GM18511 (cell line): ENCODE measurements around the gene CKAP2.
"Not testable (repeated sequence)": the region's sequence is repeated elsewhere in the genome, so short reads cannot be mapped to it uniquely, and the experiment has no call there.

Experiments used
- ATAC-seq: cut with Tn5 transposase; IDR thresholded peaks from one replicate; pipeline ENCODE4 v1.9.1; 2021; ENCODE audit warnings: mild to moderate bottlenecking, moderate library complexity; ENCODE audit not compliant: unreplicated experiment

CKAP2 gene

DNA sequence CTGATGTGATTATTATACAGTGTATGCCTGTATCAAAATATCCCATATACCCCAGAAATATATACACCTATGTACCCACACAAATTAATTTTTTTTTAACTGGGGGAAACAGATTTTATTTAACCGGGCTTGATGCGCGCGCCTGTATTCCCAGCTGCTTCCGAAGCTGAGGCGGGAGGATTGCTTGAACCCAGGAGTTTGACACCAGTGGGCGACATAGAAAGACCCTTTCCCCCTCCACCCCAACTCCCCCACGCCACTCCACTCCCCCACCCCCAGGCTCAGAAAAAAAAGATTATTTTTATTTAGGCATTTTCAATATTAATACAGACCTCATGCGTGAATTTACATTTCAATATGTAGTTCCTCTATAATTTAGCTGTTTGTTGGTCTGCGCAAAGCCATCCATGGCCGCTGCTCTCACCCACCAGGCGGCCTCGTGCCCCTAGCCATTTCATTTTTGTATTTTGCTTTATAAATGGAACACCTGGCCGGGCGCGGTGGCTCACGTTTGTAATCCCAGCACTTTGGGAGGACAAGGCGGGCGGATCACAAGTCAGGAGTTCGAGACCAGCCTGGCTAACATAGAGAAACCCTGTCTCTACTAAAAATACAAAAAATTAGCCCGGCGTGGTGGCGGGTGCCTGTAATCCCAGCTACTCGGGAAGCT lies 4.0 kb upstream of the CKAP2 start:
- no peak for ATAC-seq

DNA sequence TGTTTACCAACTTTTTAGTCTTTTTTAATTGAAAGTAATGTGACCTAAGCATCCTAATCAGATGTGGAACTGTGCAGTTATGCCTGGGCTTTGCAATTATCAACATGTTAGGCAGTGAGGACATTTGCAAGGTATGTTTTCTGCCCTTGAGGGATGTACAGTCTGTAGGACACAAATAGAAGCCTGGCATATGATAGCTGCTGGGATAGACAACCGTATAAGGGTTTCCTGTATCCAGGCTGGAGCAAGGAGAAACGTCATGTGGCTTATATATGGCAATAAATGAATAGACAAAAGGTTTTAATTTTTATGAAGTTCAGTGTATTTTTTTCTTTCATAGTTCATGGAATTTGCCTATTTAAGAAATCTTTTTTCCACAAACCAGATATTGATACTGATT lies 2.8 kb upstream of the CKAP2 start:
- ATAC-seq, result no peak

DNA sequence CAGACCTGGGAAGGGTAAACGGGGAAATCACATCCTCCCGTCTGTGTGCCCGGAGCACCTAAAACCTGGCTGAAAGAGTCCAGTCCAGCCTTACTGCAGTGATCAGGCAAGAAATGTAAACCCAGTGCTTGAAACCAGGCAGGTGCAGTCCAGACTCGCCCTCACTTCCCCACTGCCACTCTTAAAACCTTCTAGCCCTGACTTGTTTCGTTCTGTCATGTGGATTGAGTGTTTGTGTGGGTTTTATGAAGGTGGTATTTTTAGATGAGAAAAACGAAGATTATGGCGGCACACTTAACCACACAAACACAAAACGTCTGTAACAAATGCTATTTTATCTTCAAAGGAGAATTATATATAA lies 839 bp upstream of the CKAP2 start:
- peak; percentile 33 for ATAC-seq

DNA sequence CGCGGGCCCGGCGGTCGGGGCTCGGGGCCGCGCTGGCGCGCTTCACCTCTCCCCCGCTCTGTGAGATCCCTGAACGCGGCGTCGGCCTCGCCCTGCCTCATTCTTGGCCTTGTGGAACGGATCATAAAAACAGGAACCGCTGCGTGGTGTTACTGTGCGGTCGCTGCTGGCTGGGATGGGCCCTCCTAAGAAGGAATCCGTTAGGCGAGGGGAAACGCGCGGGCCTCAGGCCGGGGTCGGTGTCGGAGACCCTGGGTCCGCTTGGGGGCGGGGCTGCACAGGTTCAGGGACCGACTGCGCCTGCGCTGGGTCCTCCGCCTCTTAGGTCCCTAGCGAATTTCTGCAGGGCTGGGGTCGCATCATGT lies 381 bp downstream of the CKAP2 start:
- peak; percentile 48 for ATAC-seq

DNA sequence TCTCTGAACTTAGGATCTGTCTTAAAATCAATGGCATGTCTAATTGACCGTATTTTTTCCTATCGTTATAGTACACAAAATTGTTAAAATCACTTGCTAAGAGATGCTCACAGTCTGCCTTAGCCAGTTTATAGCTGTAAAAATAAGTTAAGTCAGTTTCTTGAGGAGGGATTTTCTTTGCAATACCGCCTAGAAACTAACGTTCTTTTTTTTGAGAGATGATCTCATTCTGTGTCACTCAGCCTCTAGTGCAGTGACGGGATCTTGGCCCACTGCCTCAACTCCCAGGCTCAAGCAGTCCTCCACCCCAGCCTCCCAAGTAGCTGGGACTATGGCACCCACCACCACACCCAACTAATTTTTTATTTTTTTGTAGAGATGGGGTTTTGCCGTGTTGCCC lies 4.4 kb downstream of the CKAP2 start:
- no peak for ATAC-seq

DNA sequence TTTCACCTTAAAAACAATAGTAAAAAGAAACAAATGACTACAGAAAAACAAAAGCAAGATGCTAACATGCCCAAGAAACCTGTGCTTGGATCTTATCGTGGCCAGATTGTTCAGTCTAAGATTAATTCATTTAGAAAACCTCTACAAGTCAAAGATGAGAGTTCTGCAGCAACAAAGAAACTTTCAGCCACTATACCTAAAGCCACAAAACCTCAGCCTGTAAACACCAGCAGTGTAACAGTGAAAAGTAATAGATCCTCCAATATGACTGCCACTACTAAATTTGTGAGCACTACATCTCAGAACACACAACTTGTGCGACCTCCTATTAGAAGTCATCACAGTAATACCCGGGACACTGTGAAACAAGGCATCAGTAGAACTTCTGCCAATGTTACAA lies 6.0 kb downstream of the CKAP2 start:
- ATAC-seq, result no peak

DNA sequence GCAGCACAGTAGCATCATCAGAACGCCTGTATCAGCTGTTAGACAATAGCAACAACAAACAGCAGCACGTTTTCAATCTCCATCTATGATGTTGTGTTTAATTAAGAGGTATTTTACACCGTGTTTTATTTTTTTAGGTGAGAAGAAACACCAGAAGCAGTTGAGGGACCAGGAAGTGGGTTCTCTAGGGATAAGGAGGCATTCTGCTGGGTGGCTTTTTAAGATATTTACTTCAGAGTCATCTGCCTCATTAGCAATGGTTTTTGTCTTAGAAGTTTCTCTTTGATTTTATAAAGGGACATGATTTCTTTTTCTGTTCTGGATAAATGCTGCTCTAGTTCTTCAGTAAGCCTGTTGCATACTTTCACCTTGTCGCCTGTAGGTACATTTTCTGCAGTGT lies 8.2 kb downstream of the CKAP2 start:
- ATAC-seq, result no peak

DNA sequence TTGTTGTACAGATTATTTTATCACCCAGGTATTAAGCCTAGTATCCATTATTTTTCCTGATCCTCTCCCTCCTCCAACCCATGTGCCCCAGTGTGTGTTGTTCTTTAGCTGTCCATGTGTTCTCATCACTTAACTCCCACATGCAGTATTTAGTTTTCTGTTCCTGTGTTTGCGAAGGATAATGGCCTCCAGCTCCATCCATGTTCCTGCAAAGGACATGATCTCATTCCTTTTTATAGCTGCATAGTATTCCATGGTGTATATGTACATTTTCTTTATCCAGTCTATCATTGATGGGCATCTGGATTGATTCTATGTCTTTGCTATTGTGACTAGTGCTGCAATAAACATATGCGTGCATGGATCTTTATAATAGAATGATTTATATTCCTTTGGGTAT lies 13.2 kb downstream of the CKAP2 start:
- not testable (repeated sequence) for ATAC-seq

DNA sequence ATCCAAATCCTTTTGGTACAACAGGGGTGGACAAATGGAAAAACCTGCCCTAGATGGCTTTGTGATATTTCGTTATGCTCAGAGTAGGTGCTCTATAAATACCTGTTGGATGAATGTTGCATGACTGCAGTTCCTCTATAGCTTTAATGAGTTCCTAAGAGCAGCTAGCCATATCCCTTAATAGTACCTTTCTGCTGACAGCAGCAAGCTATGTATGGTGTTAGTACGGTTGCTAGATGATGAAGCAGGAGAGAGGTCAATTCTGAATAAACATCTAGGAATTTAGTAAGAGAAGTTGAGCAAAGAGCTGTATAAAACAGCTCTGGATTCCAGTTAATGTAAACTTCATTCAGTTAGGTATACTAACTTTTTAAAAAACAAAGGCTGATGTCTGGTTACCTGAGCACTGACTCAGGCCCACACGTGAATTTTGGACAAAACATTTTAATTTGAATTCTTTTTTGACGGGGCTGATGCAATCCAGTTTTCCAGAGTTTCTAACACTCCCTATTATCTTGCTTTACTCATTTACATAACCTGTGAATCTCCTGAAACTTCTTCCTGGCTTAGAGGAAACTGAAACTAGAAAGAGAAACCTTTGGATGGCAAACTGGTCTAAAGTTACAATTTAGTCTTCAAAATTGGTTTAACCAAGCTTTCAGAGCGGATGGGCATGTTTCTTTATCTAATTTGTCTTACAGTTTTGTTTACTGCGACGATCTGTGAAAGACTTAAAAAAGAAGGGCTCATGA lies 25.6 kb downstream of the CKAP2 start:
- not testable (repeated sequence) for ATAC-seq

DNA sequence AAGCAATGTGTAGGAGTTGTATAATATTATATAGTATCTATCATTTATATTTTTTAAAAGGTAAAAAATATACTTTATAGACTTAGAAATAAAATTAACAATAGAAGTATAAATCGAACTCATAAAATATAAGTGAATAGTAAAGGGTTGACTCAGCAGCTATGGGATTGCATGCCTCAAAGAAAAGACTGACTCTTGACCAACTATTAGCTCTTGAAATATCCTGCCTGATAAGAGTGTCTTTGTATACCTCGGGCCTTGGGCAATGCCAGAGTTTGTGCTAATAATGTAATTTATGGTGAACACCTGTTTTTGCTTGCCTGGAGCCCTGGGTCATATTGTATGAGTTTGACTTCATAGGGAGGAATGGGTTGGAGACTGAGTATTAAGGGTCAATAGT lies 31.8 kb downstream of the CKAP2 start:
- not testable (repeated sequence) for ATAC-seq

DNA sequence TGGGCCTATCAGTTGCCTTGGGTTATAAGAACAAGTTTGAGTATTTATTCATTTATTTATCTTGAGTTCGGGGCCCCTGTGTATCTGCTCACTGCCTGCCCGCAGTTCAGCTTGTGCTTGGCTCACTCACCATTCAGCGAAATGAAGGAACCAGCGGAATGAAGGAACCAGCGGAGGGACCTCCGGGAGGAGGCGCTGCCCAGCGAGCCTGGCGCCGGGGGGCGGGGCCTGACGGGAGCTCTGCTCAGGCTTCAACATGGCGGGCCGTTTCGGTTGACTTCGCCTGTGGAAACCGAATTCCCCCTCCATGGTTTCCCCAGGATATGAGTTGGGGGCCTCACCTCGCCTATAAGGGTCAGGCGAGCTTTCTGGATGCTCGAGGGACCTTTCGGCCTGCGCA lies 33.5 kb downstream of the CKAP2 start:
- ATAC-seq, result not testable (repeated sequence)

DNA sequence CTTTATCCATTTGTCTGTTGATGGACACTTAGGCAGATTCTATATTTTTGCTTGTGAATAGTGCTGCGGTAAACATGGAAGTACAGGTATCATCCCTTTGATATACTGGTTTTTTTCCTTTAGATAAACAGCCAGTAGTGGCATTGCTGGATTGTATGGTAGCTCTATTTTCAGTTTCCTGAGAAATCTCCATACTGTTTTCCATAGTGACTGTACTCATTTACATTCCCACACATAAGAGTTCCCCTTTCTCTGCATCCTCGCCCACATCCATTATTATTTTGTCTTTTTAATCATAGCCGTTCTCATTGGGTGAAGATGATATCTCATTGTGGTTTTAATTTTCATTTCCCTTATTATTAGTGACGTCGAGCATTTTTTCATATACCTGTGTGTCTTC lies 35.7 kb downstream of the CKAP2 start:
- ATAC-seq, result not testable (repeated sequence)

DNA sequence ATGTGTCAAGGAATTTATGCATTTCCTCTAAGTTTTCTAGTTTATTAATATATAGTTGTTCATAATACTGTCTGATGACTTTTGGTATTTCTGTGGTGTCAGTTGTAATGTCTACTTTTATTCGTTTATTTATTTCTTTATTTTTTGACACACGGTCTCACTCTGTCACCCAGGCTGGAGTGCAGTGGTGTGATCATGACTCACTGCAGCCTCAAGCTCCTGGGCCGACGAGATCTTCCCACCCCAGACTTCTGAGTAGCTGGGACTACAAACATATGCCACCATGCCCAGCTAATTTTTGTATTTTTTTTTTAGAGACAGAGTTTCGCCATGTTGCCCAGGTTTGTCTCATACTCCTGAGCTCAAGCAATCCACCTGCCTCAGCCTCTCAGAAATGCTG lies 39.0 kb downstream of the CKAP2 start:
- ATAC-seq, result not testable (repeated sequence)

DNA sequence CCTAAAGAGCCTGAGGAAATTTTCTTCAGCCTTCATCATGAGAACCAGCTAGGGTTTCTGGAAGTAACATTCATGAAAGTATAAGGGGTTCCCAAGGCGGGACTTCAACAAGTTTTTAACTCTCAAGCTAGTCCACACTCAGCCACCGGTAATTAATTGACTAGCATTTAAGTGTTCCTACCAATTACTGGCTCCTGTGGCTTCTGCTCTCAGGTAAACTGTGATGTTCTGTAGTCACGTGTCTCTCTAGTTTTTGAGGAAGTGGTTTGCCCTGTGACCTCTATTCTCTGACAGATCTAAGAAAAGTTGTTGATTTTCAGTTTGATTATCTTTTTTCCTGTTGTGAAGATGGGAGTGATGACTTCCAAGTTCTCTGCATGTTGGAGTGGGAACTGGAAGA lies 42.7 kb downstream of the CKAP2 start:
- ATAC-seq, result peak; percentile 85

DNA sequence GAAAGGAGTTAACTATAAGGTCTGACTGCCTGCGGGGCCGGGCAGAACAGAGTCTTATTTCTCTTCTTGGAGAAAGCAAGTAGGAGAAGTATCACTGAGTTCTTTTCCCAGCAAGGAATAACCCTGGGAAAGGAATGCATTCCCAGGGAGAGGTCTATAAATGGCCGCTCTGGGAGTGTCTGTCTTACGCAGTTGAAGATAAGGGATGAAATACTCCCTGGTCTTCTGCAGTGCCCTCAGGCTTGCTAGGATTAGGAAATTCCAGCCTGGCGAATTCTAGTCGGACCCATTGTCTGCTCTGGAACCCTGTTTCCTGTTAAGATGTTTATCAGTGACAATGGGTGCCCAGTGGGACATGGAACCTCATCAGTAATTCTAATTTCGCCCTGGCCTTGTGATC lies 47.0 kb downstream of the CKAP2 start:
- ATAC-seq, result not testable (repeated sequence)

DNA sequence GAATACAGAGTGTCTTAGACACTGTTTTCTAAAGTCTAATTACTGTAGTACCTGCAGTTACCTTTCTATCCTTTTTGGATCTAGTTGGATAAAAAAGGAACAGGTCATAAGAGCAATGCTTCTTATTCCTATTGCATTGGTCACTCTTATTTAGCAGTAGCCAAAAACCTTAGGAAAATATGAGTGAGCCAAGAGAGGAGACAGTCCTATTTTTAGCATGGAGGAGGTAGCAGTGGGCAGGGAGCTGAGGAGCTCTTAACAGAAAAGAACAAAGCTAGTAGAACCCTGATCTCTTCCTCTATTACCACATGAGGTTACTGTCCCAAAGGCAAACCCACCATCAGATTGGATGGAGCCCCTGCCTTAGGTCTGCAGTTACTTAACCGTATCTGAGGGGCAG lies 50.6 kb downstream of the CKAP2 start:
- not testable (repeated sequence) for ATAC-seq

DNA sequence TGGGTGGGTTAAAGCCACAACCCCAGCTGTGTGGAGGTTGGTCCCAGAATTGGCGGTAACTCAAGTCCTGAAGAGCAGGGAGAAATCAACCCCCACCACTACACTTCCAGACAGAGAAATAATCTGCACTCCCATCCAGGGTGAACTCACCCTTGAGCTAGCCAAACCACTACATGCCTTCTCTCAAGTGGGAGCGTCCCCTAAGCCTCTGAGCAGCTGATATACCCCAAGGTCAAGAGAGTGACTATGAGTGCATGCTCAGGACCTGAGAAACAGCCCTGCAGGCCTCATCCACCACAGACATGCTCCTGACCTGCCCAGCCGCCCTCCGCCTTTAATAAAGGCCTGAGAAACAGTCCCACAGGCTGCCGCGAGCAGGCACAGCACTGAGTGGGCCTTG lies 54.3 kb downstream of the CKAP2 start:
- ATAC-seq, result not testable (repeated sequence)

DNA sequence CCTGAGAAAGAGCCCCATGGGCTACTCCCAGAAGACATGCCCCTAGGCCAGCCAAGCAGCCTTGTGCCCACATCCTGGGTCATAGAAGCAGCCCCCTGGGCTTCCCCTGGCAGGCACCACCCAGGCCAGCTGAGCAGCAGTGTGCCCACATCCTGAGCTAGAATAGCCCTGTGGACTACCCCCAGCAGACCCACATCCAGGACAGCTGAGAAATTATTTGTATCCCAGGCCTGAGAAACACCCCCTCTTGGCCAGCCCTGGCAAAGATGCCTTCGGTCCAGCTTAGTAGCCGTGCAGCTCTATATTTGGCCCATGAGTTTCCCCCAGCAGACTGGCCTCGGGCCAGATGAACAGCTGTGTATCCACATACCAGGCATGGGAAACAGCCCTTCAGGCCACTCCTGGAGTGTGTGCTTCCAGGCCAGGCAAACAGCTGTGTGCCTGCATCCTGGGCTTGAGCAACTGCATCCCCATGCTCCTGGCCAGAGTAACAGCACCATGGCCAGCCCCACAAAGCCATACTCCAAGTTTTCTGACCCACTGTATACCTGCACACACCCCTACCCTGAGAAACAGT lies 55.0 kb downstream of the CKAP2 start:
- not testable (repeated sequence) for ATAC-seq

DNA sequence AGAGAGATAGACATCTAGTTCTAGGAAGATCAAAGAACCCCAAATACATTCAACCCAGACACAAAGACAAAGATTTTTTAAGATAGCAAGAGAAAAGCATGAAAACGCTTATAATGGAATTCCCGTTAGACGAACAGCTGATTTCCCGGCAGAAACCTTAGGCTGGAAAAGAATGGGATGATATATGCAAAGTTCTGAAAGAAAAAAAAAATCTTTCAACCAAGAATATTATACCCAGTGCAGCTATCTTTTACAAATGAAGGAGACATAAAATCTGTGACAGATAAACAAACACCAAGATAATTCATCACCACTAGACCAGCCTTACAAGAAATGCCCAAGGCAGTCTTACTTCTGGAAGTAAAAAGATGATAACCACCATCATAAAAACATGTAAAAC lies 56.3 kb downstream of the CKAP2 start:
- ATAC-seq, result not testable (repeated sequence)

DNA sequence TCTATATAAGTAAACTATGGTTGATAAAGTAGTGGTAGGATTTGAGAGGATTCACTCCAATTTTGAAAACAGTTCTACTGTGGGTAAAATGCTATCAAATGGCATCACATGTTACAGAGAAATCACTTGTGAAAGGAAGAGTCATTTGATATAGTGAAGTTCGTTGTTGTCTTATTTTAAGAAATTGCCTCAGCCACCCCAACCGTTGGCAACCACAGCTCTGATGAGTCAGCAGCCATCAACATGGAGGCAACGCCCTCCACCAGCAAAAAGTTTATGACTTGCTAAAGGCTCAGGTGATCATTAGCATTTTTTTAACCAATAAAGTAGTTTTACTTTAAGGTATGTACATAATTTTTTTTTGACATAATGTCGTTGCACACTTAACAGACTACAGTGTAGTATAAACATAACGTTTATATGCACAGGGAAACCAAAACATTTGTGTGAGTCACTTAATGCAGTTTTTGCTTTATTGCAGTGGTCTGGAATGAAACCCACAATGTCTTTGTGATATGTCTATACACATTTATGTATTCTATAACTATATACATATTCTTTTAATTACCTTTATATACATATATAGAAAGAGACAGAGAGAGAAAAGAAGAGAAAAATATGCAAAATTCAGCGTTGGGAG lies 58.8 kb downstream of the CKAP2 start:
- ATAC-seq, result not testable (repeated sequence)

DNA sequence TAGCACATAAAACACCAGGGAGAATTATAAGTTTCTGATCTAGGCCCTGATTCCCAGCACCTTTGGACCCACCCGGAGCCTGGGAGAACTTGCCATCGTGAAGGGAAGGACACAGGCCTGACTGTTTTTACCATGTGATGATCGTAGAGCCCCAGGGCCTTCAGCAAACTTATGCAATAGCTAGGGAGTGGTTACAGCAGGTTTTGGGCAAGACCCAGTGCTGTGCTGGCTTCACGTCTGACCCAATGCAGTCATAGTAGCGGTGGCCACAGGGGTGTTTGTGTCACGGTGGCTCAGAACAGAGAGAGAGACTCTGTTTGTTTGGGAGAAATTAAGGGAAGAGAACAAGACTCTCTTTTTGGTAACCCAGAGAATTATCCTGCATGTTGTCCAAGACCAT lies 68.0 kb downstream of the CKAP2 start:
- ATAC-seq, result not testable (repeated sequence)
